H9 (cell line): ENCODE data around the gene LTF. TPM values are rescaled to one million over a fixed set of nuclear protein-coding genes. Genes with fewer than 3 reads are reported as not detected.

ENCODE experiments used
- DNase-seq: peaks from one replicate; pipeline ENCODE4 v3.0.0-alpha.2; 2017
- H2AFZ ChIP-seq: one replicate; pipeline ENCODE4 v1.6.1; 2013; ENCODE audit warnings: mild to moderate bottlenecking, low read length, control low read depth, moderate library complexity
- H2AK5ac ChIP-seq: 2 replicates; pipeline ENCODE4 v1.6.1; 2013; ENCODE audit warnings: low read length, control low read depth, mixed read lengths; ENCODE audit not compliant: insufficient read length
- H2BK120ac ChIP-seq: one replicate; pipeline ENCODE4 v1.6.1; 2013; ENCODE audit warnings: low read depth, mild to moderate bottlenecking, low read length, control low read depth, inconsistent platforms; ENCODE audit not compliant: poor library complexity, severe bottlenecking
- H2BK12ac ChIP-seq: 2 replicates; pipeline ENCODE4 v1.6.1; 2013; ENCODE audit warnings: low read length, control low read depth, mixed read lengths, low read depth; ENCODE audit not compliant: insufficient read length
- H2BK15ac ChIP-seq: 2 replicates; pipeline ENCODE4 v1.6.1; 2013; ENCODE audit warnings: low read depth, low read length, control low read depth
- H2BK20ac ChIP-seq: one replicate; pipeline ENCODE4 v1.6.1; 2013; ENCODE audit warnings: low read depth, mild to moderate bottlenecking, low read length, control low read depth, inconsistent platforms; ENCODE audit not compliant: poor library complexity, severe bottlenecking
- H2BK5ac ChIP-seq: 2 replicates; pipeline ENCODE4 v1.6.1; 2013; ENCODE audit warnings: low read length, control low read depth, mixed read lengths; ENCODE audit not compliant: insufficient read length
- H3K14ac ChIP-seq: 2 replicates; pipeline ENCODE4 v1.6.1; 2013; ENCODE audit warnings: low read length, control low read depth; ENCODE audit not compliant: insufficient read depth
- H3K18ac ChIP-seq: 2 replicates; pipeline ENCODE4 v1.6.1; 2013; ENCODE audit warnings: low read depth, mild to moderate bottlenecking, mixed read lengths, low read length, control low read depth; ENCODE audit not compliant: insufficient read length
- H3K23ac ChIP-seq: 2 replicates; pipeline ENCODE4 v1.6.1; 2013; ENCODE audit warnings: low read length, control low read depth, mixed read lengths, low read depth; ENCODE audit not compliant: insufficient read length
- H3K23me2 ChIP-seq: 2 replicates; pipeline ENCODE4 v1.6.1; 2013; ENCODE audit warnings: low read depth, mild to moderate bottlenecking, mixed read lengths, low read length, control low read depth; ENCODE audit not compliant: insufficient read length, poor library complexity, severe bottlenecking
- H3K27ac ChIP-seq: 2 replicates; pipeline ENCODE4 v1.5.1; 2013; ENCODE audit warnings: low read length, control low read depth, mixed read lengths, low read depth; ENCODE audit not compliant: insufficient read length
- H3K27me3 ChIP-seq: 2 replicates; pipeline ENCODE4 v1.6.1; 2013; ENCODE audit warnings: low read length, control low read depth, inconsistent platforms; ENCODE audit not compliant: insufficient read depth
- H3K4ac ChIP-seq: 2 replicates; pipeline ENCODE4 v1.6.1; 2013; ENCODE audit warnings: low read depth, mild to moderate bottlenecking, control low read depth, inconsistent platforms, low read length, moderate library complexity
- H3K4me1 ChIP-seq: 2 replicates; pipeline ENCODE4 v1.6.1; 2013; ENCODE audit warnings: low read length, control low read depth, inconsistent platforms; ENCODE audit not compliant: insufficient read depth
- H3K4me2 ChIP-seq: 2 replicates; pipeline ENCODE4 v1.6.1; 2013; ENCODE audit warnings: low read length, control low read depth, mixed read lengths; ENCODE audit not compliant: insufficient read length, insufficient read depth
- H3K56ac ChIP-seq: 2 replicates; pipeline ENCODE4 v1.6.1; 2013; ENCODE audit warnings: low read depth, mild to moderate bottlenecking, mixed read lengths, low read length, control low read depth; ENCODE audit not compliant: insufficient read length
- H3K79me1 ChIP-seq: 2 replicates; pipeline ENCODE4 v1.6.1; 2013; ENCODE audit warnings: low read depth, mild to moderate bottlenecking, moderate library complexity, low read length, control low read depth, inconsistent platforms; ENCODE audit not compliant: insufficient read depth, poor library complexity, severe bottlenecking
- H3K79me2 ChIP-seq: 2 replicates; pipeline ENCODE4 v1.6.1; 2013; ENCODE audit warnings: low read length, control low read depth, inconsistent platforms; ENCODE audit not compliant: insufficient read depth
- H3K9ac ChIP-seq: 2 replicates; pipeline ENCODE4 v1.6.1; 2013; ENCODE audit warnings: low read length, control low read depth, mixed read lengths; ENCODE audit not compliant: insufficient read length; ENCODE audit errors: extremely low read depth
- H3K9me3 ChIP-seq: one replicate; pipeline ENCODE4 v1.6.1; 2013; ENCODE audit warnings: low read depth, low read length, inconsistent platforms; ENCODE audit not compliant: control insufficient read depth
- H3T11ph ChIP-seq: one replicate; pipeline ENCODE4 v1.6.1; 2013; ENCODE audit warnings: mild to moderate bottlenecking, low read length, control low read depth, inconsistent platforms
- H4K20me1 ChIP-seq: one replicate; pipeline ENCODE4 v1.6.1; 2013; ENCODE audit not compliant: control insufficient read depth, insufficient read length, insufficient read depth
- H4K5ac ChIP-seq: 2 replicates; pipeline ENCODE4 v1.6.1; 2013; ENCODE audit warnings: low read depth, mild to moderate bottlenecking, mixed read lengths, low read length, control low read depth; ENCODE audit not compliant: insufficient read length
- H4K8ac ChIP-seq: replicated peaks from 2 replicates; pipeline ENCODE4 v1.6.1; 2013; ENCODE audit warnings: low read length, control low read depth, mixed read lengths, low read depth; ENCODE audit not compliant: insufficient read length
- H4K91ac ChIP-seq: 2 replicates; pipeline ENCODE4 v1.6.1; 2013; ENCODE audit warnings: low read depth, mild to moderate bottlenecking, moderate library complexity, mixed read lengths, low read length, control low read depth; ENCODE audit not compliant: insufficient read length
- H3K27ac Mint-ChIP-seq, 3 experiments: 2 replicates in 2 of 3; 3 replicates in 1 of 3; pipeline ENCODE4 v1.8.0; 2020 to 2021; ENCODE audit warnings: mixed read lengths in 3 of 3, mild to moderate bottlenecking in 1 of 3, moderate library complexity in 1 of 3
- H3K27me3 Mint-ChIP-seq: 2 replicates; pipeline ENCODE4 v1.8.0; 2021; ENCODE audit warnings: low read depth, mild to moderate bottlenecking, moderate library complexity, mixed read lengths
- H3K36me3 Mint-ChIP-seq, 3 experiments: 2 replicates in 2 of 3; 3 replicates in 1 of 3; pipeline ENCODE4 v1.8.0; 2020 to 2021; ENCODE audit warnings: low read depth in 3 of 3, mixed read lengths in 3 of 3; ENCODE audit not compliant: insufficient read depth in 1 of 3
- H3K4me1 Mint-ChIP-seq, 2 experiments: 2 replicates each; pipeline ENCODE4 v1.8.0; 2020; ENCODE audit warnings: mixed read lengths in 2 of 2
- H3K4me3 Mint-ChIP-seq, 2 experiments: 2 replicates in 1 of 2; 3 replicates in 1 of 2; pipeline ENCODE4 v1.8.0; 2020 to 2021; ENCODE audit warnings: mild to moderate bottlenecking in 2 of 2, mixed read lengths in 2 of 2, moderate library complexity in 1 of 2
- H3K9me3 Mint-ChIP-seq, 2 experiments: 2 replicates in 1 of 2; 3 replicates in 1 of 2; pipeline ENCODE4 v1.8.0; 2020; ENCODE audit warnings: mild to moderate bottlenecking in 2 of 2, mixed read lengths in 2 of 2, moderate library complexity in 1 of 2
- WGBS: extraction: QIAGEN DNeasy Blood & Tissue Kit; methylation state at CpG from one replicate; pipeline ENCODE4 v1.1.7; 2013; ENCODE audit warnings: missing lambda C conversion rate, low lambda C conversion rate, mixed read lengths; ENCODE audit not compliant: insufficient read length; ENCODE audit errors: extremely low coverage; 5-methylcytosine and 5-hydroxymethylcytosine counted together
- total RNA-seq: library from RNA; stranded (reverse); gene quantifications from 2 replicates; pipeline ENCODE4 v1.2.1, GENCODE V29; 2021
- TF ChIP-seq, protein P1 (sequence below): fragments of 200-600 bp; sonication (generic); conservative IDR thresholded peaks from 3 replicates; pipeline ENCODE4 v1.8.0; 2021; ENCODE audit warnings: antibody characterized with exemption, mild to moderate bottlenecking

LTF gene
- total RNA-seq, 1 experiment from 2014 or later, result not detected

DNA sequence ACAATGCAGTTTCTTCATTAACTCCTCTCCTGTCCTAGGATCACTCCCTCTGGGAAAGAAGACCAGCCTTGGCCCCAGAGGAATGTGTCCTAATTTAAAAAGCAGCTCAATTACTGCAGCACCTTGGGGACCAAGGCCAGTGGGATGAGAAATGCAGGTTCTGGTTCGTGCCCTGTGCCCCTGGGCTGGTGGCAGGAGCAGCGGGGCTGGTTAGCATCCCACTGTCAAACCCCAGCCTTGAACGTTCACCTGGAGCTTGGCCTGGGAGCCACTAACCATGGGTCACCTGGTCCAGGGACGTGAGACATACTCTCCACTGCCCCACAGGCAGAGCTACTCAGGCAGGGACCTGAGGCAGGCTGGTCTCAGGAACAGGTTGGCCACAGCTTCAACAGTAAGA, 24.7 kb upstream of the LTF start:
- H4K5ac ChIP-seq, result no peak overlapping the region
- no peaks in the 10 kb centered on the region for H3K79me1 ChIP-seq
- no peak overlapping the region for H3K4ac ChIP-seq
- no peak overlapping the region for H3K14ac ChIP-seq
- no peak overlapping the region for H3K18ac ChIP-seq
- no peak overlapping the region for H2BK120ac ChIP-seq
- H2AK5ac ChIP-seq, result no peak overlapping the region
- no peak overlapping the region for H4K91ac ChIP-seq
- no peak overlapping the region for H2BK5ac ChIP-seq
- Mint-ChIP-seq H3K36me3 (peaks cover 8 to 14% (median 8%) of the 10 kb centered on the region in 3 experiments), H3K27me3 (peaks cover 8% of the 10 kb centered on the region; the same call in 1 of the 2 replicates), H3K9me3 (peaks cover 13% of the 10 kb centered on the region in 2 experiments), H3K4me3 (no peak overlapping the region; a peak in 1 of 5 replicates), H3K27ac (no peak overlapping the region), H3K4me1 (peaks cover 22 to 23% of the 10 kb centered on the region in 2 experiments)
- H2BK12ac ChIP-seq, result no peak overlapping the region
- TF ChIP-seq, protein P1, sequence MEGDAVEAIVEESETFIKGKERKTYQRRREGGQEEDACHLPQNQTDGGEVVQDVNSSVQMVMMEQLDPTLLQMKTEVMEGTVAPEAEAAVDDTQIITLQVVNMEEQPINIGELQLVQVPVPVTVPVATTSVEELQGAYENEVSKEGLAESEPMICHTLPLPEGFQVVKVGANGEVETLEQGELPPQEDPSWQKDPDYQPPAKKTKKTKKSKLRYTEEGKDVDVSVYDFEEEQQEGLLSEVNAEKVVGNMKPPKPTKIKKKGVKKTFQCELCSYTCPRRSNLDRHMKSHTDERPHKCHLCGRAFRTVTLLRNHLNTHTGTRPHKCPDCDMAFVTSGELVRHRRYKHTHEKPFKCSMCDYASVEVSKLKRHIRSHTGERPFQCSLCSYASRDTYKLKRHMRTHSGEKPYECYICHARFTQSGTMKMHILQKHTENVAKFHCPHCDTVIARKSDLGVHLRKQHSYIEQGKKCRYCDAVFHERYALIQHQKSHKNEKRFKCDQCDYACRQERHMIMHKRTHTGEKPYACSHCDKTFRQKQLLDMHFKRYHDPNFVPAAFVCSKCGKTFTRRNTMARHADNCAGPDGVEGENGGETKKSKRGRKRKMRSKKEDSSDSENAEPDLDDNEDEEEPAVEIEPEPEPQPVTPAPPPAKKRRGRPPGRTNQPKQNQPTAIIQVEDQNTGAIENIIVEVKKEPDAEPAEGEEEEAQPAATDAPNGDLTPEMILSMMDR, result no peak
- no peak overlapping the region for H4K8ac ChIP-seq
- no peak overlapping the region for H2AFZ ChIP-seq
- H3K56ac ChIP-seq, result no peak overlapping the region
- H3K27ac ChIP-seq, result no peak overlapping the region
- H2BK15ac ChIP-seq, result no peak overlapping the region
- no peak overlapping the region for H3T11ph ChIP-seq
- no peaks in the 10 kb centered on the region for H3K79me2 ChIP-seq
- H3K9ac ChIP-seq, result no peak overlapping the region
- H3K4me1 ChIP-seq, result no peaks in the 10 kb centered on the region
- no peaks in the 10 kb centered on the region for H3K9me3 ChIP-seq
- H3K27me3 ChIP-seq, result no peaks in the 10 kb centered on the region; the same call in 1 of the 2 replicates
- DNase-seq, result peak; percentile 8
- H2BK20ac ChIP-seq, result no peak overlapping the region
- no peaks in the 10 kb centered on the region for H4K20me1 ChIP-seq
- H3K23me2 ChIP-seq, result no peaks in the 10 kb centered on the region
- WGBS, result no CpG with 5 or more reads among the region's 4 CpGs
- no peak overlapping the region for H3K23ac ChIP-seq
- no peak overlapping the region for H3K4me2 ChIP-seq
